Lung (tissue), 12 donors: ENCODE results near the gene PLPPR1. TPM values are rescaled to one million over a fixed set of nuclear protein-coding genes. Genes with fewer than 3 reads are reported as not detected.

Source experiments
- ATAC-seq: fragments of 200-7000 bp; cut with Tn5 transposase; one replicate; pipeline ENCODE4 v1.9.1; 2020; ENCODE audit warnings: moderate number of reproducible peaks; ENCODE audit not compliant: insufficient read depth, low FRiP score
- DNase-seq, 3 donors: peaks; one replicate each; pipeline ENCODE4 v3.0.0-alpha.2; 2013 to 2017
- H3K27ac ChIP-seq, 2 donors: one replicate each; pipeline ENCODE4 v1.5.1; 2013; ENCODE audit warnings: mild to moderate bottlenecking in 2 of 2, moderate library complexity in 2 of 2, control low read depth in 1 of 2, inconsistent platforms in 1 of 2, low read depth in 1 of 2, low read length in 1 of 2
- H3K27me3 ChIP-seq, 3 donors: one replicate each; pipeline ENCODE4 v1.5.1; 2013; ENCODE audit warnings: low read length in 2 of 3; ENCODE audit not compliant: control insufficient read depth in 3 of 3, insufficient read depth in 3 of 3
- H3K36me3 ChIP-seq, 4 donors: one replicate each; pipeline ENCODE4 v1.5.1; 2013; ENCODE audit warnings: low read length in 4 of 4, mild to moderate bottlenecking in 1 of 4, moderate library complexity in 1 of 4; ENCODE audit not compliant: control insufficient read depth in 4 of 4, insufficient read depth in 4 of 4
- H3K4me1 ChIP-seq, 5 donors: one replicate each; pipeline ENCODE4 v1.5.1; 2013; ENCODE audit warnings: low read length in 5 of 5, mild to moderate bottlenecking in 2 of 5, moderate library complexity in 1 of 5; ENCODE audit not compliant: control insufficient read depth in 5 of 5, insufficient read depth in 5 of 5
- H3K4me3 ChIP-seq: one replicate; pipeline ENCODE4 v1.5.1; 2013; ENCODE audit warnings: mild to moderate bottlenecking, control low read depth, moderate library complexity
- H3K9ac ChIP-seq, 2 donors: one replicate each; pipeline ENCODE4 v1.5.1; 2013; ENCODE audit warnings: low read length in 2 of 2, control low read depth in 1 of 2; ENCODE audit not compliant: insufficient read depth in 1 of 2
- H3K9me3 ChIP-seq, 4 donors: one replicate each; pipeline ENCODE4 v1.5.1; 2013; ENCODE audit warnings: low read length in 3 of 4, mild to moderate bottlenecking in 1 of 4, moderate library complexity in 1 of 4; ENCODE audit not compliant: control insufficient read depth in 4 of 4, insufficient read depth in 3 of 4
- WGBS, 2 donors: extraction: QIAGEN DNeasy Blood & Tissue Kit; methylation state at CpG; one replicate each; pipeline ENCODE4 v1.1.7; 2013; 5-methylcytosine and 5-hydroxymethylcytosine counted together
- polyA plus RNA-seq, 2 donors: library from polyadenylated mRNA; stranded (reverse); fragments of 200-250 nt; gene quantifications; one replicate each; pipeline ENCODE4 v1.2.1, GENCODE V29; 2013
- total RNA-seq, 2 donors: library from RNA; depleted of rRNA in 1 of 2; stranded (reverse); fragments of >200 nt in 1 of 2; gene quantifications; one replicate each; pipeline ENCODE4 v1.2.1, GENCODE V29; 2014 to 2021
- TF ChIP-seq, protein P1 (sequence below): IDR thresholded peaks from 2 replicates; pipeline ENCODE4 v1.5.1; 2012; ENCODE audit warnings: mild to moderate bottlenecking; ENCODE audit errors: control extremely low read depth, extremely low read depth
- donor health status: control.
- donor health status: control.
- donor health status: Bipolar disorder and iron deficiency.
- donor health status: healthy.
- donor health status: DM: yes; HTN: yes; CAD: no.

The PLPPR1 gene
- total and polyA plus RNA-seq, 4 donors: 0.91 to 8.4 (median 3.7) TPM

DNA sequence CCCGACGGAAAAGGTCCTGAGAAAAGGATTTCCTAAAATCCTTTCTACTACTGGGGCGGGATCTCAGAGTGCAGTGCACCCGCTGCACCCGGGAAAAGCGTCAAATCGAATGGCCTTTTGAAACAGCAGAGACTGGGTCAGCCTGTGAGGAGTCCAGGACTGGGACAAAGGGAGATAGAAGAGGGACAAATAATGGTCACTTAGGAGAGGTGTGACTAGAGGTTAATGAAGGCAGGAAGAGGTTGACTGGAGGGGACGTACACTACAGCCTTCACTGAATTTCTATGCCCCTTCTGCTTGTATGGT lies 1.5 kb downstream of the PLPPR1 start:
- no peak for ATAC-seq
- Histone ChIP-seq H3K9ac (no peak overlapping the region), H3K4me3 (no peak overlapping the region), H3K4me1 (peaks cover 0 to 11% (median 4%) of the 10 kb centered on the region in 5 donors), H3K9me3 (no peaks in the 10 kb centered on the region), H3K36me3 (no peaks in the 10 kb centered on the region), H3K27ac (no peak overlapping the region), H3K27me3 (peaks cover 0 to 64% (median 40%) of the 10 kb centered on the region in 3 donors)
- WGBS, 2 donors: 14 to 15% methylated on average over 8 of the region's 8 CpGs
- no peak for DNase-seq
- TF ChIP-seq, protein P1, sequence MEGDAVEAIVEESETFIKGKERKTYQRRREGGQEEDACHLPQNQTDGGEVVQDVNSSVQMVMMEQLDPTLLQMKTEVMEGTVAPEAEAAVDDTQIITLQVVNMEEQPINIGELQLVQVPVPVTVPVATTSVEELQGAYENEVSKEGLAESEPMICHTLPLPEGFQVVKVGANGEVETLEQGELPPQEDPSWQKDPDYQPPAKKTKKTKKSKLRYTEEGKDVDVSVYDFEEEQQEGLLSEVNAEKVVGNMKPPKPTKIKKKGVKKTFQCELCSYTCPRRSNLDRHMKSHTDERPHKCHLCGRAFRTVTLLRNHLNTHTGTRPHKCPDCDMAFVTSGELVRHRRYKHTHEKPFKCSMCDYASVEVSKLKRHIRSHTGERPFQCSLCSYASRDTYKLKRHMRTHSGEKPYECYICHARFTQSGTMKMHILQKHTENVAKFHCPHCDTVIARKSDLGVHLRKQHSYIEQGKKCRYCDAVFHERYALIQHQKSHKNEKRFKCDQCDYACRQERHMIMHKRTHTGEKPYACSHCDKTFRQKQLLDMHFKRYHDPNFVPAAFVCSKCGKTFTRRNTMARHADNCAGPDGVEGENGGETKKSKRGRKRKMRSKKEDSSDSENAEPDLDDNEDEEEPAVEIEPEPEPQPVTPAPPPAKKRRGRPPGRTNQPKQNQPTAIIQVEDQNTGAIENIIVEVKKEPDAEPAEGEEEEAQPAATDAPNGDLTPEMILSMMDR: no peak

DNA sequence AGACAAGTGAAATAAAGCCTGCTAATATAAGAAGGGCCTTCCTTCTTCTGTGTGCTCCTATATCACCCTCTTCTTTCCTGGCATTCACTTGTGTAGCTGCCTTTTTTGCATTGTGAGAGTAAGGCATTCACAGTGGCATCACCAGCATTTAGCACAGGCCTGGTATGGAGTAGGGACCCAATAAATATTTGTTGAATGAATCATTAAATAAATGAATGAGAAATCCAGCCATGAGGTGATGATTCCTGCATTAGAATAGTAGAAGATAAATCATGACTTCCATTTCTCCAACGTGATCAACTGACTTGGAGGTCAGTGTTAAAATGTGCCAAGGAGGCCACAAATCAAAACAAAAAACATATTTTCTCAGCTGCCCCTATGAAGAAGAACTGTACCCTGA lies 3.9 kb downstream of the PLPPR1 start:
- no peaks in the 10 kb centered on the region for H3K9me3 ChIP-seq
- H3K36me3 ChIP-seq: no peaks in the 10 kb centered on the region
- 74 to 83% methylated on average over 1 of the region's 1 CpG for WGBS, 2 donors
- TF ChIP-seq, protein P1: no peak
- peaks cover 0 to 9% (median 3%) of the 10 kb centered on the region in 5 donors for H3K4me1 ChIP-seq
- DNase-seq (no peak), ATAC-seq (no peak)
- peaks cover 0 to 64% (median 29%) of the 10 kb centered on the region in 3 donors for H3K27me3 ChIP-seq
- H3K27ac ChIP-seq: no peak overlapping the region
- no peak overlapping the region for H3K9ac ChIP-seq
- H3K4me3 ChIP-seq: no peak overlapping the region

DNA sequence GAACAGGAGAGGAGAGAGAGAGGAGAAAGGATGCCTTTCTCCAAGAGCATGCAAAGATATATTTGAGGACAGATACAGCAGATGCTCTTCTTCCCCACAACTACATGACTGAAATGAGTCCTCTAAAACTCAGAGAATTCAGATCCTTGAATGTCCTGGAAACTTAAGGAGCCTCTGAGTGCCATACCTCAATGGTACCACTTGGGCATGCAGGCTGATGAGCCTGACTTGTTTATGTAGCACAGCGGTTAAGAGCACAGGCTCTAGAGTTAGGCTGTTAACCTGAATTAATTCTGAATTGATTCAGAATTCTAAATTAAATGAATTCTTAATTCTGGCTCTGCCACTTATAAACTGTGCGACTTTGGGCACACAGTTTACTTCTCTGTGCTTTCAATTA lies 5.7 kb downstream of the PLPPR1 start:
- H3K4me1 ChIP-seq: no peaks in the 10 kb centered on the region
- H3K27me3 ChIP-seq: peaks cover 0 to 58% (median 19%) of the 10 kb centered on the region in 3 donors
- DNase-seq (no peak), ATAC-seq (no peak)
- 70 to 91% methylated on average over 2 of the region's 2 CpGs for WGBS, 2 donors
- H3K9me3 ChIP-seq: no peaks in the 10 kb centered on the region
- no peak overlapping the region for H3K9ac ChIP-seq
- no peak overlapping the region for H3K4me3 ChIP-seq
- no peaks in the 10 kb centered on the region for H3K36me3 ChIP-seq
- no peak overlapping the region for H3K27ac ChIP-seq
- TF ChIP-seq, protein P1: no peak

DNA sequence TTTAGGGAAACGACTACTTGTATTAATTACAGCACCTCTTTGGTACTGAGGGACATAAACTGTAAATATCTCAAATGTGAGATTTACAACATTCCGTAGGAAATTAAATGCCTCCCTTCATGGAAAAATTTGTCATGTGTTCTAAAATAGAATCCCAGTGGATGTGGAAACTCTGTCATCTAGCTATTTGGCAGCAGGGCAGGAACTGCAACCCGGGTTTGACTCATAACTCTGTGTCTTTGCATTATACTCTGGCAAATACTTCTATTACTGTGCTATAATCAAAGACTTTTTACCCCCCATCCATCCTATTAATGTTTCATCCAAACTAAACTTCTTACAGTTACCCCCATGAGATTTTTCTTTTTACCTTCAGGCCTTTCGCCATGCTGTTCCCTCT lies 6.6 kb downstream of the PLPPR1 start:
- WGBS, 2 donors: 73 to 75% methylated on average over 4 of the region's 4 CpGs
- peaks cover 0 to 51% (median 12%) of the 10 kb centered on the region in 3 donors for H3K27me3 ChIP-seq

More for the DNA sequence above, 6.6 kb downstream of the PLPPR1 start:
- H3K27ac ChIP-seq: no peak overlapping the region
- TF ChIP-seq, protein P1: no peak
- H3K4me3 ChIP-seq: no peak overlapping the region
- no peaks in the 10 kb centered on the region for H3K9me3 ChIP-seq
- H3K36me3 ChIP-seq: no peaks in the 10 kb centered on the region
- ATAC-seq (no peak), DNase-seq (no peak)
- H3K4me1 ChIP-seq: no peaks in the 10 kb centered on the region
- H3K9ac ChIP-seq: no peak overlapping the region
